Gastrocnemius medialis (tissue), 4 donors: ENCODE results near the gene TCN2.

Source experiments
- CTCF ChIP-seq, 5 experiments: fragments of 450-650 bp in 3 of 5; fragments of 200-600 bp in 2 of 5; sonication (generic) in 2 of 5; IDR thresholded peaks in 4 of 5; conservative IDR thresholded peaks in 1 of 5; 1 replicate in 4 of 5; 2 replicates in 1 of 5; pipeline ENCODE4 v1.5.1; 2016 to 2019; ENCODE audit warnings: antibody characterized with exemption in 5 of 5, mild to moderate bottlenecking in 3 of 5, moderate library complexity in 3 of 5
- POLR2A ChIP-seq, 2 donors: fragments of 450-650 bp; IDR thresholded peaks; one replicate each; pipeline ENCODE4 v1.6.1; 2017; ENCODE audit warnings: antibody characterized with exemption in 2 of 2, mild to moderate bottlenecking in 2 of 2, moderate library complexity in 2 of 2

- TF ChIP-seq CTCF (IDR thresholded peaks at IDR 0.05 in 4 of 5, conservative IDR thresholded peaks at IDR 0.05 in 1 of 5) (no peak), POLR2A (IDR thresholded peaks at IDR 0.05) (no peak)
Measured at GRCh38 chr22:30559889-30560288, 47.1 kb upstream of the TCN2 start.
